ENCODE results near the gene PLEKHH1.
A peak's percentile ranks its signal among the peaks of the same experiment; 100 is the strongest.

PLEKHH1 gene

GRCh38 chr14:67602995-67603545, 70.0 kb downstream of the PLEKHH1 start:
- Histone ChIP-seq H3K27me3 (ENCODE audit: control insufficient read depth, low read length) (no peaks in the 10 kb centered on the region), H3K4me1 (ENCODE audit: control insufficient read depth, low read length) (peaks cover 32% of the 10 kb centered on the region), H3K79me2 (ENCODE audit: control insufficient read depth, low read length) (peaks cover 17% of the 10 kb centered on the region)

GRCh38 chr14:67607646-67608045, 74.6 kb downstream of the PLEKHH1 start:
- H3K36me3 ChIP-seq (ENCODE audit: control insufficient read depth, low read length) = no peaks in the 10 kb centered on the region
- TF ChIP-seq, protein P1, sequence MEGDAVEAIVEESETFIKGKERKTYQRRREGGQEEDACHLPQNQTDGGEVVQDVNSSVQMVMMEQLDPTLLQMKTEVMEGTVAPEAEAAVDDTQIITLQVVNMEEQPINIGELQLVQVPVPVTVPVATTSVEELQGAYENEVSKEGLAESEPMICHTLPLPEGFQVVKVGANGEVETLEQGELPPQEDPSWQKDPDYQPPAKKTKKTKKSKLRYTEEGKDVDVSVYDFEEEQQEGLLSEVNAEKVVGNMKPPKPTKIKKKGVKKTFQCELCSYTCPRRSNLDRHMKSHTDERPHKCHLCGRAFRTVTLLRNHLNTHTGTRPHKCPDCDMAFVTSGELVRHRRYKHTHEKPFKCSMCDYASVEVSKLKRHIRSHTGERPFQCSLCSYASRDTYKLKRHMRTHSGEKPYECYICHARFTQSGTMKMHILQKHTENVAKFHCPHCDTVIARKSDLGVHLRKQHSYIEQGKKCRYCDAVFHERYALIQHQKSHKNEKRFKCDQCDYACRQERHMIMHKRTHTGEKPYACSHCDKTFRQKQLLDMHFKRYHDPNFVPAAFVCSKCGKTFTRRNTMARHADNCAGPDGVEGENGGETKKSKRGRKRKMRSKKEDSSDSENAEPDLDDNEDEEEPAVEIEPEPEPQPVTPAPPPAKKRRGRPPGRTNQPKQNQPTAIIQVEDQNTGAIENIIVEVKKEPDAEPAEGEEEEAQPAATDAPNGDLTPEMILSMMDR (IDR thresholded peaks at IDR 0.05; ENCODE audit: low read depth, low read length, poor library complexity, severe bottlenecking) = no peak
- TF ChIP-seq EZH2phosphoT487 (IDR thresholded peaks at IDR 0.05; ENCODE audit: borderline replicate concordance, low read length) = no peak
- no peak overlapping the region for H3K27ac ChIP-seq (ENCODE audit: low read depth, low read length)
- H3K4me3 ChIP-seq (ENCODE audit: low read length) = no peak overlapping the region
- H3K79me2 ChIP-seq (ENCODE audit: control insufficient read depth, low read length) = no peaks in the 10 kb centered on the region
- H3K9me3 ChIP-seq (ENCODE audit: control insufficient read depth, insufficient read depth, low read length) = no peaks in the 10 kb centered on the region
- no peaks in the 10 kb centered on the region for H3F3A ChIP-seq (ENCODE audit: control insufficient read depth, insufficient read depth)
- H3K4me2 ChIP-seq (ENCODE audit: low read length) = no peak overlapping the region
- H4K20me1 ChIP-seq (ENCODE audit: control insufficient read depth, insufficient read depth, low read depth, low read length) = no peaks in the 10 kb centered on the region
- H3K9me2 ChIP-seq (replicated peaks; ENCODE audit: control insufficient read depth, low read length) = no peaks in the 10 kb centered on the region
- H3K4me1 ChIP-seq (ENCODE audit: control insufficient read depth, low read length) = peaks cover 8% of the 10 kb centered on the region
- peaks cover 5% of the 10 kb centered on the region; the same call in 1 of the 2 replicates for H3K27me3 ChIP-seq (ENCODE audit: control insufficient read depth, low read length)

More at GRCh38 chr14:67602995-67603545, 70.0 kb downstream of the PLEKHH1 start:
- no peak for TF ChIP-seq EZH2phosphoT487 (IDR thresholded peaks at IDR 0.05; ENCODE audit: borderline replicate concordance, low read length)
- TF ChIP-seq, protein P1 (IDR thresholded peaks at IDR 0.05; ENCODE audit: low read depth, low read length, poor library complexity, severe bottlenecking) = no peak
- Histone ChIP-seq H3K9me2 (replicated peaks; ENCODE audit: control insufficient read depth, low read length) (no peaks in the 10 kb centered on the region), H3K9me3 (ENCODE audit: control insufficient read depth, insufficient read depth, low read length) (no peaks in the 10 kb centered on the region), H3K36me3 (ENCODE audit: control insufficient read depth, low read length) (no peaks in the 10 kb centered on the region), H3K4me3 (ENCODE audit: low read length) (no peak overlapping the region; the same call in 1 of the 2 replicates), H3K4me2 (ENCODE audit: low read length) (peak overlapping the region; percentile 44), H4K20me1 (ENCODE audit: control insufficient read depth, insufficient read depth, low read depth, low read length) (no peaks in the 10 kb centered on the region), H3K27ac (ENCODE audit: low read depth, low read length) (no peak overlapping the region), H3F3A (ENCODE audit: control insufficient read depth, insufficient read depth) (no peaks in the 10 kb centered on the region)

GRCh38 chr14:67609642-67610310, 76.7 kb downstream of the PLEKHH1 start:
- Histone ChIP-seq H4K20me1 (ENCODE audit: control insufficient read depth, insufficient read depth, low read depth, low read length) (no peaks in the 10 kb centered on the region), H3F3A (ENCODE audit: control insufficient read depth, insufficient read depth) (no peaks in the 10 kb centered on the region), H3K9me3 (ENCODE audit: control insufficient read depth, insufficient read depth, low read length) (no peaks in the 10 kb centered on the region), H3K36me3 (ENCODE audit: control insufficient read depth, low read length) (no peaks in the 10 kb centered on the region), H3K27ac (ENCODE audit: low read depth, low read length) (no peak overlapping the region), H3K4me1 (ENCODE audit: control insufficient read depth, low read length) (no peaks in the 10 kb centered on the region), H3K9me2 (replicated peaks; ENCODE audit: control insufficient read depth, low read length) (no peaks in the 10 kb centered on the region), H3K4me3 (ENCODE audit: low read length) (no peak overlapping the region), H3K27me3 (ENCODE audit: control insufficient read depth, low read length) (peaks cover 8% of the 10 kb centered on the region), H3K4me2 (ENCODE audit: low read length) (no peak overlapping the region), H3K79me2 (ENCODE audit: control insufficient read depth, low read length) (no peaks in the 10 kb centered on the region)
- TF ChIP-seq, protein P1 (IDR thresholded peaks at IDR 0.05; ENCODE audit: low read depth, low read length, poor library complexity, severe bottlenecking) = no peak
- no peak for TF ChIP-seq EZH2phosphoT487 (IDR thresholded peaks at IDR 0.05; ENCODE audit: borderline replicate concordance, low read length)

Data from DOHH2 (cell line).